ENCODE data around the gene CTNNBIP1.
A peak's percentile ranks its signal among the peaks of the same experiment; 100 is the strongest.

The CTNNBIP1 gene

GRCh38 chr1:9824702-9825089, 85.4 kb downstream of the CTNNBIP1 start:
- peak overlapping the region; percentile 64; the same call in 1 of the 2 replicates for H2AFZ ChIP-seq (ENCODE audit: low read depth)
- no peaks in the 10 kb centered on the region; the same call in 1 of the 2 replicates for H3K27me3 ChIP-seq (ENCODE audit: insufficient read depth, low read depth)
- TF ChIP-seq, protein P1, sequence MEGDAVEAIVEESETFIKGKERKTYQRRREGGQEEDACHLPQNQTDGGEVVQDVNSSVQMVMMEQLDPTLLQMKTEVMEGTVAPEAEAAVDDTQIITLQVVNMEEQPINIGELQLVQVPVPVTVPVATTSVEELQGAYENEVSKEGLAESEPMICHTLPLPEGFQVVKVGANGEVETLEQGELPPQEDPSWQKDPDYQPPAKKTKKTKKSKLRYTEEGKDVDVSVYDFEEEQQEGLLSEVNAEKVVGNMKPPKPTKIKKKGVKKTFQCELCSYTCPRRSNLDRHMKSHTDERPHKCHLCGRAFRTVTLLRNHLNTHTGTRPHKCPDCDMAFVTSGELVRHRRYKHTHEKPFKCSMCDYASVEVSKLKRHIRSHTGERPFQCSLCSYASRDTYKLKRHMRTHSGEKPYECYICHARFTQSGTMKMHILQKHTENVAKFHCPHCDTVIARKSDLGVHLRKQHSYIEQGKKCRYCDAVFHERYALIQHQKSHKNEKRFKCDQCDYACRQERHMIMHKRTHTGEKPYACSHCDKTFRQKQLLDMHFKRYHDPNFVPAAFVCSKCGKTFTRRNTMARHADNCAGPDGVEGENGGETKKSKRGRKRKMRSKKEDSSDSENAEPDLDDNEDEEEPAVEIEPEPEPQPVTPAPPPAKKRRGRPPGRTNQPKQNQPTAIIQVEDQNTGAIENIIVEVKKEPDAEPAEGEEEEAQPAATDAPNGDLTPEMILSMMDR (conservative IDR thresholded peaks at IDR 0.05; ENCODE audit: low read depth, low read length) = no peak
- no peaks in the 10 kb centered on the region for H3K36me3 ChIP-seq (ENCODE audit: insufficient read depth)
- H3K4me3 ChIP-seq (IDR thresholded peaks at IDR 0.05; ENCODE audit: insufficient read depth, low read depth, low read length) = no peak overlapping the region
- H3K9ac ChIP-seq = no peak overlapping the region
- peaks cover 16% of the 10 kb centered on the region for H4K20me1 ChIP-seq (ENCODE audit: insufficient read depth)
- H3K4me2 ChIP-seq = 0 out of 2 replicates have a peak overlapping the region, but pooled peaks have one; percentile 44
- H3K79me2 ChIP-seq (ENCODE audit: insufficient read depth, low read depth) = peaks cover 33% of the 10 kb centered on the region
- peaks cover 28% of the 10 kb centered on the region for H3K4me1 ChIP-seq (ENCODE audit: low read depth, poor library complexity, severe bottlenecking)
- no peak overlapping the region for H3K27ac ChIP-seq

DNA sequence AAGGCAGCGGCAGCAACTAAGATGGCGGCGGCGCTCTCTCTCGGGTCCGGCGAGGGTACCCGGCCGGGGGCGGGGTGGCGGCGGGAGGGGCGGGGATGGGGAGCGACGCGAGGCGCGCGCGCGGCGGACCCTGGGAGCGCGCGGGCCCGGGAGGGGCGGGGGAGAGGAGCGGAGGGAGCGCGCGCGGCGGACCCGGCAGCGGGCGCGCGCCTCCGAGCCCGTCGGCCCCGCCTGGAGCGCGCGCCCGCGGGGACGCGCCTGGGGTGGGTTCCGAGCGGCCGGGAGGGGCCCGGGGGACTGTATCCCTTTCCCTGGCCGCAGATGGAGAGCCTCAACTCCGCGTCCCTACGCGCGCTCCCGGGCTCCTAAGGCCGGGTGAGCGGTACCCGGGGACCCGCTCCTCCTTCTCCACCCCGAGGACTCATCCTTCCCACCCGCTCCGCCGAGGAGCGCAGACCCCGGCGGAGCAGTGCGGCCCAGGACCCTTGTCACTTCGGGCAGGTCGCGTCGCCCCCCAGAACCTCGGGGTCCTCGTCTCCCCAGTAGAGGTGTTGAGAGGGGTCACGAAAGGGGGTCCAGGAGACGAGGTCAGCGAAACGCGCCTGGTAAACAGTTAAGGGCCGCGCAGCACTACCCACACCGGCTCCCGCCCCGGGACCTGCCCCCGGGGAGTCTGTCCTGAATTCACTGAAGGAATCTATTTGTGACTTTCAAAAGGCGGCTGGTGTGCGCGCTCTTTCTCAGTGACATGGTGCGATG, 85.9 kb downstream of the CTNNBIP1 start, which contains the start of gene CLSTN1:
Gene CLSTN1 (minus strand): TSS at position 23 of the 759 bp plus-strand sequence. CDS start 232 bp downstream, outside the sequence.
- Histone ChIP-seq H3K27ac (no peak within 1 kb of the TSS), H3K4me1 (ENCODE audit: low read depth, poor library complexity, severe bottlenecking) (peaks cover 30% of the 10 kb centered on the region), H2AFZ (ENCODE audit: low read depth) (peak within 1 kb of the TSS; percentile 64), H3K4me3 (IDR thresholded peaks at IDR 0.05; ENCODE audit: insufficient read depth, low read depth, low read length) (peak within 1 kb of the TSS; percentile 47), H3K27me3 (ENCODE audit: insufficient read depth, low read depth) (no peaks in the 10 kb centered on the region; the same call in 1 of the 2 replicates), H3K9ac (peak within 1 kb of the TSS; percentile 19; the same call in 1 of the 2 replicates), H3K79me2 (ENCODE audit: insufficient read depth, low read depth) (peaks cover 39% of the 10 kb centered on the region), H3K36me3 (ENCODE audit: insufficient read depth) (no peaks in the 10 kb centered on the region), H3K4me2 (peak within 1 kb of the TSS; percentile 91), H4K20me1 (ENCODE audit: insufficient read depth) (peaks cover 16% of the 10 kb centered on the region)
- TF ChIP-seq, protein P1 (conservative IDR thresholded peaks at IDR 0.05; ENCODE audit: low read depth, low read length) = no peak

GRCh38 chr1:9823693-9823942, 86.5 kb downstream of the CTNNBIP1 start:
- Histone ChIP-seq H3K36me3 (ENCODE audit: insufficient read depth) (no peaks in the 10 kb centered on the region), H3K27me3 (ENCODE audit: insufficient read depth, low read depth) (no peaks in the 10 kb centered on the region; the same call in 1 of the 2 replicates), H3K4me2 (no peak overlapping the region), H4K20me1 (ENCODE audit: insufficient read depth) (peaks cover 16% of the 10 kb centered on the region), H3K27ac (no peak overlapping the region), H3K79me2 (ENCODE audit: insufficient read depth, low read depth) (peaks cover 43% of the 10 kb centered on the region), H3K4me3 (IDR thresholded peaks at IDR 0.05; ENCODE audit: insufficient read depth, low read depth, low read length) (no peak overlapping the region), H2AFZ (ENCODE audit: low read depth) (0 out of 2 replicates have a peak overlapping the region, but pooled peaks have one; percentile 28), H3K4me1 (ENCODE audit: low read depth, poor library complexity, severe bottlenecking) (peaks cover 30% of the 10 kb centered on the region), H3K9ac (peak overlapping the region; percentile 19; the same call in 1 of the 2 replicates)
- TF ChIP-seq, protein P1 (conservative IDR thresholded peaks at IDR 0.05; ENCODE audit: low read depth, low read length) = no peak

- no peaks in the 10 kb centered on the region; the same call in 1 of the 2 replicates for H3K27me3 ChIP-seq (ENCODE audit: insufficient read depth, low read depth)
- peaks cover 48% of the 10 kb centered on the region for H3K79me2 ChIP-seq (ENCODE audit: insufficient read depth, low read depth)
- H3K36me3 ChIP-seq (ENCODE audit: insufficient read depth) = no peaks in the 10 kb centered on the region
- H3K9ac ChIP-seq = peak overlapping the region; percentile 19; the same call in 1 of the 2 replicates
- H3K4me1 ChIP-seq (ENCODE audit: low read depth, poor library complexity, severe bottlenecking) = peaks cover 30% of the 10 kb centered on the region
- H3K4me3 ChIP-seq (IDR thresholded peaks at IDR 0.05; ENCODE audit: insufficient read depth, low read depth, low read length) = peak overlapping the region; percentile 47
- H3K4me2 ChIP-seq = peak overlapping the region; percentile 91
- H3K27ac ChIP-seq = no peak overlapping the region
- H4K20me1 ChIP-seq (ENCODE audit: insufficient read depth) = peaks cover 16% of the 10 kb centered on the region
- TF ChIP-seq, protein P1 (conservative IDR thresholded peaks at IDR 0.05; ENCODE audit: low read depth, low read length) = no peak
- peak overlapping the region; percentile 28; the same call in 1 of the 2 replicates for H2AFZ ChIP-seq (ENCODE audit: low read depth)
Observed at GRCh38 chr1:9822897-9823692, 87.0 kb downstream of the CTNNBIP1 start.
